Glutamatergic neuron (in vitro differentiated cells): ENCODE measurements around the gene RSL1D1. TPM values are rescaled to one million over a fixed set of nuclear protein-coding genes. Genes with fewer than 3 reads are reported as not detected.

ENCODE experiments used
- DNase-seq: peaks from one replicate; pipeline ENCODE4 v3.0.0; 2022
- H3K27ac Mint-ChIP-seq: one replicate; pipeline ENCODE4 v1.8.0; 2020; ENCODE audit warnings: mild to moderate bottlenecking, mixed read lengths, inconsistent platforms; ENCODE audit not compliant: unreplicated experiment
- H3K27me3 Mint-ChIP-seq: one replicate; pipeline ENCODE4 v1.8.0; 2020; ENCODE audit warnings: mild to moderate bottlenecking, moderate library complexity, mixed read lengths, inconsistent platforms; ENCODE audit not compliant: unreplicated experiment
- H3K36me3 Mint-ChIP-seq: one replicate; pipeline ENCODE4 v1.8.0; 2020; ENCODE audit warnings: mild to moderate bottlenecking, mixed read lengths, inconsistent platforms; ENCODE audit not compliant: unreplicated experiment
- H3K4me1 Mint-ChIP-seq: one replicate; pipeline ENCODE4 v1.8.0; 2020; ENCODE audit warnings: mild to moderate bottlenecking, low read depth, mixed read lengths, inconsistent platforms; ENCODE audit not compliant: unreplicated experiment
- H3K4me3 Mint-ChIP-seq: one replicate; pipeline ENCODE4 v1.8.0; 2020; ENCODE audit warnings: mild to moderate bottlenecking, mixed read lengths, inconsistent platforms; ENCODE audit not compliant: unreplicated experiment
- H3K9me3 Mint-ChIP-seq: one replicate; pipeline ENCODE4 v1.8.0; 2020; ENCODE audit warnings: mild to moderate bottlenecking, moderate library complexity, mixed read lengths, inconsistent platforms; ENCODE audit not compliant: unreplicated experiment
- CTCF ChIP-seq: fragments of 200-600 bp; sonication (generic); IDR thresholded peaks from one replicate; pipeline ENCODE4 v1.5.0; 2021; ENCODE audit not compliant: partially characterized antibody, unreplicated experiment
- total RNA-seq: library from RNA; stranded (reverse); fragmentation: NEBNext Ultra II Directional; extraction: Animal tissue kit (Norgen Biotek cat#: 25700); gene quantifications from one replicate; pipeline ENCODE4 v1.2.1, GENCODE V29; 2021; ENCODE audit not compliant: unreplicated experiment

The RSL1D1 gene
- total RNA-seq, 1 donor from 2014 or later = 71.2 TPM

DNA sequence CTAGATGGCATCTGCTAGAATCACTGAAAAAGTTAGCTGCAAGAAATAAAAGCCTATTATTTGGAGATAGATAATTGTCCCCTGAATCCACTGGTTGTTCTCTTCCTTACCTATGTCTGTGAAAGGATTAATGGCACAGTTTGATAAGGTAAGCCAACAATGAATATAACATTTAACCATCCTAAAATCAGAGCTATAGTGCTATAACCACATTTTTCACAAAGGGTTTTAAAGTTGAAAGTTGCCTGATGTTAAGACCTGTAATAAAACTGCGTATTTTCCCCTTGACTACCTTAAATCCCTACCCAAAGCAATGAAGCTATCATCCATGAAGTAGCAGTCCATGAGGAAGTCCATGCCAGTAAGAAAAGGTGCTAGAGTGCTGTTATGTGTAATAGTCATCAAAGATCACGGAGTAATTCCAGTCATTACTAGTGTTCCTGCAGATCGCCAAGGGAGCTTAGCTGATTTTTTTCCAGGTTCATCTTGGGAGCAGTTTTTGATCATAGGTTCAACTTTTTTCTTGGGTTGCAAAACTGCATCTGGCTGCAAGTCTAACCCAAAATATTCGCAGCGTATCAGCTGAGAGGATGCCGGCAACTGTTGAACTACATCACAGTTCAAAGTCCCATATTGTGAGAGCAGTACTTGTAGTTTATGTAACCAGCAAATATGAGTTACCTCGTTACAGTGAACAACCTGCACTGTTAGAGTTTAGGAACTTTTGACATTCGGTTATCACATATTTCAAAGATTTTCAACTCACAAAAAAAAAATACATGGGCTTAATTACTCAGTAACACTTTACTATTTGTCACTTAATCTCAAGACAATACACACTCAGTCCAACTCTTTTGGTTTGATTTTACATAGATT, 18.2 kb upstream of the RSL1D1 start:
- no peaks in the 10 kb centered on the region for H3K36me3 Mint-ChIP-seq
- no peaks in the 10 kb centered on the region for H3K4me1 Mint-ChIP-seq
- no peak for TF ChIP-seq CTCF
- peaks cover 1% of the 10 kb centered on the region for H3K9me3 Mint-ChIP-seq
- DNase-seq = no peak
- H3K4me3 Mint-ChIP-seq = no peak overlapping the region
- no peak overlapping the region for H3K27ac Mint-ChIP-seq
- H3K27me3 Mint-ChIP-seq = no peaks in the 10 kb centered on the region

DNA sequence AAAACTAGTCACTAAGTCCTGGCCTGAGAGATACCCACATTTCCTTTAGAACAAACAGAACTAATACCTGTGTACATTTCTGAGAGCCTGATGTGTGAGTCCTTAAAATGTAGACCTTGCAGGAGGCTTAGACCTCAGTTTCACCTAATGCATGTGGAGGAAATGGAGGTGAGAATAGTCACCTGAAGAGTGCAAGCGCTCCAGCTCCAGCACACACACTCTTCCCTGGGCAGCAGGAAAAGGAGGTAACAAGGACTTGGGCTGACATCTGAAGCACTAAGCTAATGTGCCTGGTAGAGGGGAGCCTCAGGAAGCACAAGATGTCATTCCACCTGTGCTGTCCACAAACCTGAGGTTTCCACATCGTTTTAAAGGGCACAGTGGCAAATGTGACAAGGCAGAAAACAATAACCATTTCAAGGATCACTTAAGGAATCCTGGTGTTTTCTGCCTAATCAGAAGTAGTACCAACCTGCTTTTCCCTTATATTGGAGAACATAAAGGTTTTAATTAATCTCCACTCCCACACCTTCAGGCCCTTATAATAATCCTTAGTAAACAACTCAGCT, 17.2 kb upstream of the RSL1D1 start:
- Mint-ChIP-seq H3K36me3 (no peaks in the 10 kb centered on the region), H3K4me1 (no peaks in the 10 kb centered on the region), H3K9me3 (peaks cover 1% of the 10 kb centered on the region), H3K4me3 (no peak overlapping the region), H3K27me3 (no peaks in the 10 kb centered on the region), H3K27ac (no peak overlapping the region)
- DNase-seq = no peak
- no peak for TF ChIP-seq CTCF

DNA sequence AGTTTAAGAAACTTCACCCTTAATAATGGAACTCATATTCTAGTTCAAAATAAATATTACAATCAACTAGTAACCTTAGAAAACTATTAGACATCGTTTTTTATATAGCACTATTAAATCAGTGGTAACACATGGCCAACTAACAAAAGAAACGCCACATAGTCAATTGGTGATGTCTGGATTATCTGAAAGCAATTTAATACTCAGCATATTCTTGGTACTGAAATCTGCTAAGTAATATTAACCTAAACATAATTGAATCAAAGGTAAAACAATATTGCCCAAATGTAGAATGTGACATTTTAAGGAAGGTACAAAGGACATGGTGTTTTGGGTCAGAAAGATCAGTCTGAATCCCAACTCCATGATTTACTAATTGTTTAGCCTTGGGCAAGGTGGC, 11.1 kb upstream of the RSL1D1 start:
- Mint-ChIP-seq H3K27ac (no peak overlapping the region), H3K9me3 (no peaks in the 10 kb centered on the region), H3K4me3 (no peak overlapping the region), H3K4me1 (no peaks in the 10 kb centered on the region), H3K36me3 (no peaks in the 10 kb centered on the region), H3K27me3 (no peaks in the 10 kb centered on the region)
- no peak for TF ChIP-seq CTCF
- DNase-seq = no peak

GRCh38 chr16:11857161-11857560, 5.8 kb upstream of the RSL1D1 start:
- Mint-ChIP-seq H3K4me1 (peaks cover 1% of the 10 kb centered on the region), H3K4me3 (no peak overlapping the region), H3K36me3 (no peaks in the 10 kb centered on the region), H3K27ac (no peak overlapping the region), H3K27me3 (no peaks in the 10 kb centered on the region), H3K9me3 (peaks cover 1% of the 10 kb centered on the region)
- no peak for TF ChIP-seq CTCF
- no peak for DNase-seq
